DND-41 (cell line): ENCODE measurements around the gene NMT2.
A peak's percentile ranks its signal among the peaks of the same experiment; 100 is the strongest.

Source experiments
- ATAC-seq: fragments of 200-7000 bp; cut with Tn5 transposase; 3 replicates; pipeline ENCODE4 v1.9.1; 2021; ENCODE audit warnings: low read depth; ENCODE audit not compliant: insufficient read depth
- DNase-seq: peaks from one replicate; pipeline ENCODE4 v3.0.0-alpha.2; 2020
- H2AFZ ChIP-seq: 2 replicates; pipeline ENCODE4 v1.6.0; 2012; ENCODE audit warnings: low read depth, low read length
- H3K27ac ChIP-seq: 2 replicates; pipeline ENCODE4 v1.5.1; 2012; ENCODE audit warnings: low read length, inconsistent platforms
- H3K27me3 ChIP-seq: fragments of 200-600 bp; sonication (generic); 2 replicates; pipeline ENCODE4 v1.6.0; 2012; ENCODE audit warnings: low read length, mild to moderate bottlenecking, inconsistent platforms; ENCODE audit not compliant: insufficient read depth, poor library complexity
- H3K36me3 ChIP-seq: 2 replicates; pipeline ENCODE4 v1.5.1; 2012; ENCODE audit warnings: low read length, inconsistent platforms; ENCODE audit not compliant: insufficient read depth
- H3K4me1 ChIP-seq: 2 replicates; pipeline ENCODE4 v1.5.1; 2012; ENCODE audit warnings: mild to moderate bottlenecking, low read length; ENCODE audit not compliant: insufficient read depth
- H3K4me2 ChIP-seq: 2 replicates; pipeline ENCODE4 v1.6.0; 2012; ENCODE audit warnings: mild to moderate bottlenecking, moderate library complexity, low read length, inconsistent platforms; ENCODE audit not compliant: insufficient read depth
- H3K4me3 ChIP-seq, 2 experiments: fragments of 200-600 bp in 1 of 2; shearing (Covaris generic) in 1 of 2; 2 replicates each; pipeline ENCODE4 v1.5.1; 2012 to 2016; ENCODE audit warnings: inconsistent platforms in 2 of 2, low read length in 2 of 2, mild to moderate bottlenecking in 2 of 2, low read depth in 1 of 2, moderate library complexity in 1 of 2
- H3K79me2 ChIP-seq: 2 replicates; pipeline ENCODE4 v1.6.0; 2012; ENCODE audit warnings: low read length, inconsistent platforms; ENCODE audit not compliant: insufficient read depth
- H3K9ac ChIP-seq: 2 replicates; pipeline ENCODE4 v1.6.0; 2012; ENCODE audit warnings: low read depth, mild to moderate bottlenecking, inconsistent platforms, low read length, moderate library complexity
- H3K9me3 ChIP-seq: 2 replicates; pipeline ENCODE4 v1.5.1; 2012; ENCODE audit warnings: low read length, moderate library complexity, mild to moderate bottlenecking, inconsistent platforms; ENCODE audit not compliant: insufficient read depth, severe bottlenecking
- H4K20me1 ChIP-seq: 2 replicates; pipeline ENCODE4 v1.6.0; 2012; ENCODE audit warnings: low read length; ENCODE audit not compliant: insufficient read depth
- CTCF ChIP-seq: IDR thresholded peaks from 2 replicates; pipeline ENCODE4 v1.5.1; 2012; ENCODE audit warnings: borderline replicate concordance, low read length, moderate library complexity, mild to moderate bottlenecking; ENCODE audit not compliant: poor library complexity, severe bottlenecking; ENCODE audit errors: extremely low read depth
- EZH2 ChIP-seq: IDR thresholded peaks from 3 replicates; pipeline ENCODE4 v1.6.1; 2012; ENCODE audit warnings: borderline replicate concordance, low read depth, mild to moderate bottlenecking, moderate library complexity, low read length, inconsistent platforms; ENCODE audit not compliant: severe bottlenecking

The NMT2 gene

GRCh38 chr10:15116225-15116624 lies 52.3 kb downstream of the NMT2 start:
- no peak overlapping the region for H3K4me3 ChIP-seq
- H3K27ac ChIP-seq: no peak overlapping the region
- H3K9me3 ChIP-seq: no peaks in the 10 kb centered on the region
- ATAC-seq: no peak
- no peak overlapping the region for H2AFZ ChIP-seq
- H4K20me1 ChIP-seq: no peaks in the 10 kb centered on the region
- DNase-seq: no peak
- no peak overlapping the region for H3K9ac ChIP-seq
- H3K79me2 ChIP-seq: no peaks in the 10 kb centered on the region
- TF ChIP-seq EZH2: no peak
- TF ChIP-seq CTCF: no peak
- no peak overlapping the region for H3K4me2 ChIP-seq
- H3K36me3 ChIP-seq: peaks cover 67% of the 10 kb centered on the region
- H3K27me3 ChIP-seq: no peaks in the 10 kb centered on the region
- H3K4me1 ChIP-seq: no peaks in the 10 kb centered on the region

DNA sequence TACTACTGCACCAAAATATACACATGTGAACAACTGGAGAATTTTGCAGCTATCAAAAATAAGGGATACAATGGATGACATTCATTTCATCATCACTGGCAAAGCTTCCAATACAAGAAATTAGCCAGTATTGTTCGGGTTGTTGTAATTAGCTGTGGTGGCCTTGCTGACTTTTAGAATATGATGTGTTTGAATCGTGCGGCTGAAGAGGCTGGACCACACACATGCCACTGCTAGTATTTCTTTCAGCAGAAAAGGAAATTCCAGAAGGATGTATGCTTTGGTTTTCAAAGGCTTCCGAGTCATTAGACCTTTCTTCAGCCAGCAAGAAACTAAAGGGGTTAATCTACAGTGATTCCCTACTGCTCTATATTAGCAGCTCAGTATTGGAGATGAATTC lies 54.7 kb downstream of the NMT2 start:
- Histone ChIP-seq H3K27me3 (no peaks in the 10 kb centered on the region), H3K9ac (no peak overlapping the region), H3K9me3 (no peaks in the 10 kb centered on the region), H3K79me2 (no peaks in the 10 kb centered on the region), H2AFZ (no peak overlapping the region), H3K36me3 (peaks cover 62% of the 10 kb centered on the region), H3K4me1 (no peaks in the 10 kb centered on the region), H3K4me3 (no peak overlapping the region), H3K4me2 (no peak overlapping the region), H4K20me1 (no peaks in the 10 kb centered on the region), H3K27ac (no peak overlapping the region)
- ATAC-seq: no peak
- TF ChIP-seq CTCF (no peak), EZH2 (no peak)
- no peak for DNase-seq

- H3K27ac ChIP-seq: no peak overlapping the region
- H3K4me1 ChIP-seq: no peaks in the 10 kb centered on the region
- H3K27me3 ChIP-seq: no peaks in the 10 kb centered on the region
- H3K4me3 ChIP-seq: no peak overlapping the region
- H3K9ac ChIP-seq: no peak overlapping the region
- no peak overlapping the region for H3K4me2 ChIP-seq
- H3K36me3 ChIP-seq: peaks cover 61% of the 10 kb centered on the region
- 0 out of 3 replicates have a peak, but pooled peaks have one; percentile 27 for ATAC-seq
- H3K79me2 ChIP-seq: no peaks in the 10 kb centered on the region
- no peak for DNase-seq
- H2AFZ ChIP-seq: no peak overlapping the region
- no peaks in the 10 kb centered on the region for H4K20me1 ChIP-seq
- H3K9me3 ChIP-seq: no peaks in the 10 kb centered on the region
- peak; percentile 7 for TF ChIP-seq CTCF
- no peak for TF ChIP-seq EZH2
These were observed 55.8 kb downstream of the NMT2 start for GRCh38 chr10:15112657-15113056.

GRCh38 chr10:15106352-15107013 lies 62.0 kb downstream of the NMT2 start:
- H3K4me1 ChIP-seq: no peaks in the 10 kb centered on the region
- no peaks in the 10 kb centered on the region for H3K27me3 ChIP-seq
- H2AFZ ChIP-seq: no peak overlapping the region
- DNase-seq (peak; percentile 70), ATAC-seq (peak; percentile 98)
- TF ChIP-seq CTCF (peak; percentile 95), EZH2 (no peak)
- H3K27ac ChIP-seq: no peak overlapping the region
- no peak overlapping the region for H3K4me3 ChIP-seq
- no peaks in the 10 kb centered on the region for H3K9me3 ChIP-seq
- H3K9ac ChIP-seq: no peak overlapping the region
- H3K4me2 ChIP-seq: no peak overlapping the region
- peaks cover 3% of the 10 kb centered on the region; the same call in 1 of the 2 replicates for H4K20me1 ChIP-seq
- peaks cover 9% of the 10 kb centered on the region for H3K79me2 ChIP-seq
- H3K36me3 ChIP-seq: peaks cover 81% of the 10 kb centered on the region
